GM19395 (cell line): ENCODE results near the gene NINJ2.
"Not testable (repeated sequence)": the region's sequence is repeated elsewhere in the genome, so short reads cannot be mapped to it uniquely, and the experiment has no call there.

Experiments used
- ATAC-seq: cut with Tn5 transposase; IDR thresholded peaks from one replicate; pipeline ENCODE4 v1.9.1; 2021; ENCODE audit warnings: mild to moderate bottlenecking, moderate library complexity; ENCODE audit not compliant: unreplicated experiment

Gene NINJ2

GRCh38 chr12:663293-663871, at the start of gene NINJ2:
Gene NINJ2 (minus strand): TSS chr12:663445. CDS start chr12:663360, 85 bp downstream.
- no peak for ATAC-seq

GRCh38 chr12:712172-712863, 49.1 kb upstream of the NINJ2 start:
- no peak for ATAC-seq

- no peak for ATAC-seq
Observed at GRCh38 chr12:709455-710020, 46.3 kb upstream of the NINJ2 start.

GRCh38 chr12:708084-708483, 44.8 kb upstream of the NINJ2 start:
- ATAC-seq = not testable (repeated sequence)

- no peak for ATAC-seq
Observed at GRCh38 chr12:704516-705242, 41.4 kb upstream of the NINJ2 start.

GRCh38 chr12:701896-702539, 38.8 kb upstream of the NINJ2 start:
- ATAC-seq = no peak

GRCh38 chr12:700016-700415, 36.8 kb upstream of the NINJ2 start:
- no peak for ATAC-seq

GRCh38 chr12:698222-698621, 35.0 kb upstream of the NINJ2 start:
- ATAC-seq = not testable (repeated sequence)

- no peak for ATAC-seq
Observed at GRCh38 chr12:697481-697880, 34.2 kb upstream of the NINJ2 start.

- no peak for ATAC-seq
Observed at GRCh38 chr12:694734-695503, 31.7 kb upstream of the NINJ2 start.

- no peak for ATAC-seq
Observed at GRCh38 chr12:693934-694533, 30.8 kb upstream of the NINJ2 start.

GRCh38 chr12:692274-692673, 29.0 kb upstream of the NINJ2 start:
- no peak for ATAC-seq

GRCh38 chr12:690466-690865, 27.2 kb upstream of the NINJ2 start:
- ATAC-seq = no peak

- ATAC-seq = peak; percentile 73
Observed at GRCh38 chr12:685388-685787, 22.1 kb upstream of the NINJ2 start.

- ATAC-seq = no peak
Observed at GRCh38 chr12:684416-684815, 21.2 kb upstream of the NINJ2 start.

- ATAC-seq = no peak
Observed at GRCh38 chr12:681568-682256, 18.5 kb upstream of the NINJ2 start.

GRCh38 chr12:678747-679712, 15.8 kb upstream of the NINJ2 start:
- no peak for ATAC-seq

- ATAC-seq = no peak
Observed at GRCh38 chr12:675562-675961, 12.3 kb upstream of the NINJ2 start.
